ENCODE data around the gene SLC2A13.

SLC2A13 gene

DNA sequence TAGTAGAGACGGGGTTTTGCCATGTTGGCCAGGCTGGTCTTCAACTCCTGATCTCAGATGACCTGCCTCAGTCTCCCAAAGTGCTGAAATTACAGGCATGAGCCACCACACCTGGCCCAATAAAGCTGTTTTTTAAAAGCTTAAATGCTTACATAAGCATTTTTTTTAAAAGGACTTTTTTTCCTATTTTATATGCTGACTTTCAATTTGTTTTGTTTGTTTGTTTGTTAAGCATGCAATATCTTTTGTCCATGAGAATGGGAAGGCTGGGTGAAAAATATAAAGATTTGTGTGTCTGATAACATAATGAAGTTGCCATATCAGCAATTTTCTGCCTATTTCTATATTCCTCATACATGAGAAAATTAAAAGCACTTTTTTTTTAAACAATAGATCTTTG lies 17.0 kb upstream of the SLC2A13 start:
- H3K4me3 ChIP-seq (ENCODE audit: insufficient read depth, low read length, poor library complexity, severe bottlenecking): no peak overlapping the region
- H3K4me2 ChIP-seq (ENCODE audit: low read depth, low read length, poor library complexity, severe bottlenecking): no peak overlapping the region
- no peaks in the 10 kb centered on the region for H3K9me2 ChIP-seq (replicated peaks; ENCODE audit: insufficient read depth, low read length)
- no peaks in the 10 kb centered on the region for H3K79me2 ChIP-seq (ENCODE audit: insufficient read depth, low read length)
- no peaks in the 10 kb centered on the region for H3K36me3 ChIP-seq (ENCODE audit: low read length)
- H3F3A ChIP-seq (ENCODE audit: insufficient read depth): no peaks in the 10 kb centered on the region
- H3K27me3 ChIP-seq (ENCODE audit: low read length): no peaks in the 10 kb centered on the region
- TF ChIP-seq, protein P1, sequence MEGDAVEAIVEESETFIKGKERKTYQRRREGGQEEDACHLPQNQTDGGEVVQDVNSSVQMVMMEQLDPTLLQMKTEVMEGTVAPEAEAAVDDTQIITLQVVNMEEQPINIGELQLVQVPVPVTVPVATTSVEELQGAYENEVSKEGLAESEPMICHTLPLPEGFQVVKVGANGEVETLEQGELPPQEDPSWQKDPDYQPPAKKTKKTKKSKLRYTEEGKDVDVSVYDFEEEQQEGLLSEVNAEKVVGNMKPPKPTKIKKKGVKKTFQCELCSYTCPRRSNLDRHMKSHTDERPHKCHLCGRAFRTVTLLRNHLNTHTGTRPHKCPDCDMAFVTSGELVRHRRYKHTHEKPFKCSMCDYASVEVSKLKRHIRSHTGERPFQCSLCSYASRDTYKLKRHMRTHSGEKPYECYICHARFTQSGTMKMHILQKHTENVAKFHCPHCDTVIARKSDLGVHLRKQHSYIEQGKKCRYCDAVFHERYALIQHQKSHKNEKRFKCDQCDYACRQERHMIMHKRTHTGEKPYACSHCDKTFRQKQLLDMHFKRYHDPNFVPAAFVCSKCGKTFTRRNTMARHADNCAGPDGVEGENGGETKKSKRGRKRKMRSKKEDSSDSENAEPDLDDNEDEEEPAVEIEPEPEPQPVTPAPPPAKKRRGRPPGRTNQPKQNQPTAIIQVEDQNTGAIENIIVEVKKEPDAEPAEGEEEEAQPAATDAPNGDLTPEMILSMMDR (IDR thresholded peaks at IDR 0.05; ENCODE audit: insufficient read depth, low read length, poor library complexity, severe bottlenecking): no peak
- no peak overlapping the region for H3K27ac ChIP-seq (ENCODE audit: low read depth, low read length)
- no peaks in the 10 kb centered on the region for H4K20me1 ChIP-seq (ENCODE audit: low read depth, low read length)
- H3K9ac ChIP-seq (ENCODE audit: low read length): no peak overlapping the region
- no peaks in the 10 kb centered on the region for H3K9me3 ChIP-seq (ENCODE audit: insufficient read depth, low read length)
- H2AFZ ChIP-seq (ENCODE audit: low read depth, low read length, severe bottlenecking): no peak overlapping the region

DNA sequence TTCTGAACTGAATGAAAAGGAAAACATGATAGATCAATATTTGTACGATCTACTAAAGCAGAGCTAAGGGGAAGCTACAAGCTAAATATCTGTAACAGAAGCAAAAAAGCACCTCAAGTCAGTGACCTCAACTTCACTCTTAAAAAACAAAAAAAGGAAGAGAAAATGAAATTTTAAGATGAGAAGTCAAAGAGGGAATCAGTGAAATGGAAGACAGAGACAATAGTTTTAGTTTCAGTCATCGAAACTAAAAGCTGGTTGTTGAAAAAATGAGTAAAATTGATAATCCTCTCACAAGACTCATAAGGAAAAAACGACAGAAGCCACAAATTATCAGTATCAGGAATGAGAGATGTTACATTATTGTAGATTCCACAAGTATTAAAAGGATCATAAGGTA lies 11.9 kb upstream of the SLC2A13 start:
- Histone ChIP-seq H3K27me3 (ENCODE audit: low read length) (no peaks in the 10 kb centered on the region), H3K9ac (ENCODE audit: low read length) (no peak overlapping the region), H3K9me3 (ENCODE audit: insufficient read depth, low read length) (no peaks in the 10 kb centered on the region), H4K20me1 (ENCODE audit: low read depth, low read length) (no peaks in the 10 kb centered on the region), H3F3A (ENCODE audit: insufficient read depth) (no peaks in the 10 kb centered on the region), H3K27ac (ENCODE audit: low read depth, low read length) (no peak overlapping the region), H3K79me2 (ENCODE audit: insufficient read depth, low read length) (no peaks in the 10 kb centered on the region), H3K4me2 (ENCODE audit: low read depth, low read length, poor library complexity, severe bottlenecking) (no peak overlapping the region), H3K4me3 (ENCODE audit: insufficient read depth, low read length, poor library complexity, severe bottlenecking) (no peak overlapping the region), H3K36me3 (ENCODE audit: low read length) (no peaks in the 10 kb centered on the region), H3K9me2 (replicated peaks; ENCODE audit: insufficient read depth, low read length) (no peaks in the 10 kb centered on the region), H2AFZ (ENCODE audit: low read depth, low read length, severe bottlenecking) (no peak overlapping the region)
- TF ChIP-seq, protein P1 (IDR thresholded peaks at IDR 0.05; ENCODE audit: insufficient read depth, low read length, poor library complexity, severe bottlenecking): no peak
- no peak for TF ChIP-seq EZH2phosphoT487 (conservative IDR thresholded peaks at IDR 0.05; ENCODE audit: low read length)

DNA sequence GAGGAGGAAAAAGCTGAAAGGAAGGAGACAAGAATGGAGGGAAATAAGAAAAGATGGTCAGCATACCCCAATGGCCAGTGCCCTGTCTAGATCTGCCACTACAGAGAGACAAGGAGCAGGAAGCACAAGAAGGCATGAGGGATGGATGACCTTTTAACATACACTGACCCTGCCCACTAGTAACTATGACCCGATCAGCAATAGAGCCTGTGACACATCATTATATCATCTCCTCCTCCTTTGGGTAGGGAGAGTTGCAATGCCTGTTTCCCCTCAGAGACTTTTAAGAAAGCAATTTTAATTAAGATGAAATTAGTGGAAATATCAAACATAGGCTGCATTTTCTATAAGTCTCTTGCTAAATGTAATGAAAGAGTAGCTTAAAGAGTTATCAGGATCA lies 4.7 kb upstream of the SLC2A13 start:
- no peaks in the 10 kb centered on the region for H3K36me3 ChIP-seq (ENCODE audit: low read length)
- H3F3A ChIP-seq (ENCODE audit: insufficient read depth): peaks cover 10% of the 10 kb centered on the region
- no peaks in the 10 kb centered on the region for H3K9me2 ChIP-seq (replicated peaks; ENCODE audit: insufficient read depth, low read length)
- no peak overlapping the region for H3K4me3 ChIP-seq (ENCODE audit: insufficient read depth, low read length, poor library complexity, severe bottlenecking)
- H3K9me3 ChIP-seq (ENCODE audit: insufficient read depth, low read length): no peaks in the 10 kb centered on the region
- H3K9ac ChIP-seq (ENCODE audit: low read length): no peak overlapping the region
- TF ChIP-seq, protein P1 (IDR thresholded peaks at IDR 0.05; ENCODE audit: insufficient read depth, low read length, poor library complexity, severe bottlenecking): no peak
- TF ChIP-seq EZH2phosphoT487 (conservative IDR thresholded peaks at IDR 0.05; ENCODE audit: low read length): no peak
- H3K4me2 ChIP-seq (ENCODE audit: low read depth, low read length, poor library complexity, severe bottlenecking): no peak overlapping the region
- no peak overlapping the region for H3K27ac ChIP-seq (ENCODE audit: low read depth, low read length)
- H4K20me1 ChIP-seq (ENCODE audit: low read depth, low read length): no peaks in the 10 kb centered on the region
- H2AFZ ChIP-seq (ENCODE audit: low read depth, low read length, severe bottlenecking): no peak overlapping the region
- H3K27me3 ChIP-seq (ENCODE audit: low read length): no peaks in the 10 kb centered on the region
- no peaks in the 10 kb centered on the region for H3K79me2 ChIP-seq (ENCODE audit: insufficient read depth, low read length)
